ENCODE results near the gene PHIP. TPM values are rescaled to one million over a fixed set of nuclear protein-coding genes. Genes with fewer than 3 reads are reported as not detected.

PHIP gene
- total RNA-seq, 1 experiment from 2014 or later, result 21.2 TPM

DNA sequence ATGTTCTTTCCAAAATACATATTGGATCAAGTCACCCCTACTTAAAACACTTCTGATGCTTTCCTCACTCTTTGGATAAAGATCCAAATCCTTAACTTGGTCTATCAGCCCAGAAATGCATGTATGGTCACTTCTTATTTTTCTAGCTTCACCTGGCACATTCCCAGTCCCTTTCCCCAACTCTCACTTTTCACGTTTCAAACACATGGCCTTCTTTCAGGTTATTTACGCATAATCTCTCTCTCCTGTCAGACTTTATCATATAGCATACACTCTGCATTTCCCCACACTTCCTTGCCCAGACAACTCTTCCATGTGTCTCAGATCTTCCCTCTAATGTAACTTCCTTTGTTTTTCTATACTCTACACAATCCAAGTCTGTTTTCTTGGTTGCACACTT is 12.8 kb downstream of the PHIP start:
- CTCF ChIA-PET, result no interaction called here
- DNase-seq (no peak), ATAC-seq (no peak)
- H3K36me3 ChIP-seq (ENCODE audit: low read depth, low read length), result peaks cover 4% of the 10 kb centered on the region
- H3K79me2 ChIP-seq (ENCODE audit: low read length), result peaks cover 57% of the 10 kb centered on the region
- no peaks in the 10 kb centered on the region for H3K9me3 ChIP-seq (ENCODE audit: low read length)
- TF ChIP-seq CTCF (conservative IDR thresholded peaks at IDR 0.05; ENCODE audit: low read depth, low read length) (no peak), EZH2phosphoT487 (IDR thresholded peaks at IDR 0.05; ENCODE audit: borderline replicate concordance, low read length) (no peak), EZH2 (IDR thresholded peaks at IDR 0.05; ENCODE audit: low read length, unreplicated experiment) (no peak)
- no peak overlapping the region for H3K9ac ChIP-seq (ENCODE audit: low read length)
- H2AFZ ChIP-seq (ENCODE audit: low read length), result no peak overlapping the region
- intact Hi-C loops (cut with micrococcal nuclease), result no loop called here
- no peaks in the 10 kb centered on the region for H3K27me3 ChIP-seq (ENCODE audit: low read length)
- H3K4me1 ChIP-seq (ENCODE audit: insufficient read depth, low read length), result no peaks in the 10 kb centered on the region
- H3K4me2 ChIP-seq (ENCODE audit: low read length), result no peak overlapping the region
- H4K20me1 ChIP-seq (ENCODE audit: low read length), result no peaks in the 10 kb centered on the region; the same call in 1 of the 2 replicates
- H3K9me2 ChIP-seq (replicated peaks; ENCODE audit: low read length), result no peaks in the 10 kb centered on the region
- no peaks in the 10 kb centered on the region for H3F3A ChIP-seq (ENCODE audit: low read length, unreplicated experiment)
- no peak overlapping the region for H3K27ac ChIP-seq (ENCODE audit: low read length)
- no peak overlapping the region for H3K4me3 ChIP-seq (ENCODE audit: low read length)
- POLR2A ChIA-PET (ENCODE audit: unreplicated experiment), result no interaction called here
- BruUV-seq (replicated peaks), result no TSS peak

- Histone ChIP-seq H3K27me3 (ENCODE audit: low read length) (no peaks in the 10 kb centered on the region), H2AFZ (ENCODE audit: low read length) (no peak overlapping the region), H3K9ac (ENCODE audit: low read length) (no peak overlapping the region), H3K4me2 (ENCODE audit: low read length) (no peak overlapping the region), H3K9me3 (ENCODE audit: low read length) (no peaks in the 10 kb centered on the region), H3F3A (ENCODE audit: low read length, unreplicated experiment) (no peaks in the 10 kb centered on the region), H3K4me3 (ENCODE audit: low read length) (no peak overlapping the region), H3K9me2 (replicated peaks; ENCODE audit: low read length) (no peaks in the 10 kb centered on the region), H3K79me2 (ENCODE audit: low read length) (peaks cover 53% of the 10 kb centered on the region), H4K20me1 (ENCODE audit: low read length) (no peaks in the 10 kb centered on the region; the same call in 1 of the 2 replicates), H3K36me3 (ENCODE audit: low read depth, low read length) (peaks cover 10% of the 10 kb centered on the region), H3K4me1 (ENCODE audit: insufficient read depth, low read length) (no peaks in the 10 kb centered on the region), H3K27ac (ENCODE audit: low read length) (no peak overlapping the region)
- POLR2A ChIA-PET (ENCODE audit: unreplicated experiment), result no interaction called here
- intact Hi-C loops (cut with micrococcal nuclease), result no loop called here
- no peak for ATAC-seq
- no peak for DNase-seq
- TF ChIP-seq EZH2phosphoT487 (IDR thresholded peaks at IDR 0.05; ENCODE audit: borderline replicate concordance, low read length) (no peak), EZH2 (IDR thresholded peaks at IDR 0.05; ENCODE audit: low read length, unreplicated experiment) (no peak), CTCF (conservative IDR thresholded peaks at IDR 0.05; ENCODE audit: low read depth, low read length) (no peak)
- CTCF ChIA-PET, result no interaction called here
- BruUV-seq (replicated peaks), result no TSS peak
Observed at GRCh38 chr6:79064635-79065034, 13.4 kb downstream of the PHIP start.

DNA sequence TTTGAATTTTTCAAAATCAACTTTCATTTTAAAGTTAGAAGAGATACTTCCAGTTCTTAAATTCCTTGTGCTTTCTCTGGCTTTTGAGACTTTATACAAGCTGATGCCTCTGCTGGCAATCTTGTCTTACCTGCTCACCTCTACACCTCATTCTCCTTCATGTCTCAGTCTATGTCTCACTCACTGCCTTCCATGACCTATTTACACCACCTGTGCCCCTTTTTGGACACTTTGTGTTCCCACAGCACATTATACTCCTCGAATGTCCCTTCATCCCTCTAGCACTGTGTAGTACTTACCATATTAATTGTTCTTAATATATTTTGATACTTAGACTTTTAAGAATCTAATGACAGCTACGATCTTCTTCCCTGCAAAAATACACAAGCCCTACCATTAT is 15.3 kb downstream of the PHIP start:
- CTCF ChIA-PET, result no interaction called here
- no peak for ATAC-seq
- no peak overlapping the region for H3K4me2 ChIP-seq (ENCODE audit: low read length)

More for the DNA sequence above, 15.3 kb downstream of the PHIP start:
- Histone ChIP-seq H3K79me2 (ENCODE audit: low read length) (peaks cover 39% of the 10 kb centered on the region), H3K4me3 (ENCODE audit: low read length) (no peak overlapping the region), H3K9me2 (replicated peaks; ENCODE audit: low read length) (no peaks in the 10 kb centered on the region), H3K4me1 (ENCODE audit: insufficient read depth, low read length) (no peaks in the 10 kb centered on the region), H3K36me3 (ENCODE audit: low read depth, low read length) (peaks cover 17% of the 10 kb centered on the region), H3F3A (ENCODE audit: low read length, unreplicated experiment) (no peaks in the 10 kb centered on the region), H3K9ac (ENCODE audit: low read length) (no peak overlapping the region), H3K27ac (ENCODE audit: low read length) (no peak overlapping the region), H3K27me3 (ENCODE audit: low read length) (no peaks in the 10 kb centered on the region), H3K9me3 (ENCODE audit: low read length) (no peaks in the 10 kb centered on the region), H2AFZ (ENCODE audit: low read length) (no peak overlapping the region), H4K20me1 (ENCODE audit: low read length) (no peaks in the 10 kb centered on the region; the same call in 1 of the 2 replicates)
- POLR2A ChIA-PET (ENCODE audit: unreplicated experiment), result no interaction called here
- no peak for DNase-seq
- intact Hi-C loops (cut with micrococcal nuclease), result no loop called here
- BruUV-seq (replicated peaks), result no TSS peak
- TF ChIP-seq EZH2 (IDR thresholded peaks at IDR 0.05; ENCODE audit: low read length, unreplicated experiment) (no peak), EZH2phosphoT487 (IDR thresholded peaks at IDR 0.05; ENCODE audit: borderline replicate concordance, low read length) (no peak), CTCF (conservative IDR thresholded peaks at IDR 0.05; ENCODE audit: low read depth, low read length) (no peak)

Data from PC-3 (cell line).